Measurements from ENCODE around the gene AP1G2.
A peak's percentile ranks its signal among the peaks of the same experiment; 100 is the strongest.
"Not testable (repeated sequence)": the region's sequence is repeated elsewhere in the genome, so short reads cannot be mapped to it uniquely, and the experiment has no call there.

The AP1G2 gene

GRCh38 chr14:23567186-23568020, at the start of gene AP1G2:
Gene AP1G2 (minus strand): TSS chr14:23567791. CDS start chr14:23567314, 477 bp downstream.
- DNase-seq (ENCODE audit: low read depth in 2 of 2): peak; percentile 81 to 91

- no peak for DNase-seq (ENCODE audit: low read depth in 2 of 2)
Observed at GRCh38 chr14:23615856-23616255, 48.3 kb upstream of the AP1G2 start.

- no peak for DNase-seq (ENCODE audit: low read depth in 2 of 2)
Observed at GRCh38 chr14:23614395-23614828, 46.8 kb upstream of the AP1G2 start.

GRCh38 chr14:23613242-23614070, 45.9 kb upstream of the AP1G2 start:
- DNase-seq (ENCODE audit: low read depth in 2 of 2): no peak

- no peak for DNase-seq (ENCODE audit: low read depth in 2 of 2)
Observed at GRCh38 chr14:23612802-23613201, 45.2 kb upstream of the AP1G2 start.

- no peak for DNase-seq (ENCODE audit: low read depth in 2 of 2)
Observed at GRCh38 chr14:23612354-23612732, 44.8 kb upstream of the AP1G2 start.

- no peak for DNase-seq (ENCODE audit: low read depth in 2 of 2)
Observed at GRCh38 chr14:23610815-23611289, 43.3 kb upstream of the AP1G2 start.

- no peak for DNase-seq (ENCODE audit: low read depth in 2 of 2)
Observed at GRCh38 chr14:23610090-23610814, 42.7 kb upstream of the AP1G2 start.

- not testable (repeated sequence) for DNase-seq (ENCODE audit: low read depth in 2 of 2)
Observed at GRCh38 chr14:23609411-23610089, 42.0 kb upstream of the AP1G2 start.

- no peak for DNase-seq (ENCODE audit: low read depth in 2 of 2)
Observed at GRCh38 chr14:23609001-23609400, 41.4 kb upstream of the AP1G2 start.

- DNase-seq (ENCODE audit: low read depth in 2 of 2): no peak
Observed at GRCh38 chr14:23608454-23608853, 40.9 kb upstream of the AP1G2 start.

GRCh38 chr14:23605931-23606585, 38.5 kb upstream of the AP1G2 start:
- DNase-seq (ENCODE audit: low read depth in 2 of 2): no peak

- DNase-seq (ENCODE audit: low read depth in 2 of 2): no peak
Observed at GRCh38 chr14:23604675-23605170, 37.1 kb upstream of the AP1G2 start.

- DNase-seq (ENCODE audit: low read depth in 2 of 2): no peak
Observed at GRCh38 chr14:23604148-23604547, 36.6 kb upstream of the AP1G2 start.

- no peak for DNase-seq (ENCODE audit: low read depth in 2 of 2)
Observed at GRCh38 chr14:23603103-23603502, 35.5 kb upstream of the AP1G2 start.

GRCh38 chr14:23602181-23603095, 34.8 kb upstream of the AP1G2 start:
- no peak for DNase-seq (ENCODE audit: low read depth in 2 of 2)

- no peak for DNase-seq (ENCODE audit: low read depth in 2 of 2)
Observed at GRCh38 chr14:23601845-23602180, 34.2 kb upstream of the AP1G2 start.

- DNase-seq (ENCODE audit: low read depth in 2 of 2): no peak
Observed at GRCh38 chr14:23601424-23601823, 33.8 kb upstream of the AP1G2 start.

- no peak for DNase-seq (ENCODE audit: low read depth in 2 of 2)
Observed at GRCh38 chr14:23600806-23601205, 33.2 kb upstream of the AP1G2 start.

GRCh38 chr14:23600322-23600707, 32.7 kb upstream of the AP1G2 start:
- DNase-seq (ENCODE audit: low read depth in 2 of 2): no peak

Data from stimulated activated CD4-positive, alpha-beta T cell treated with anti-CD3 and anti-CD28 coated beads, Interleukin-12 subunit alpha, Interleukin-12 subunit beta, amount 100 ng/mL, for 24 hours (primary cell).